Measurements from ENCODE around the gene TSSK2.
"Not testable (repeated sequence)": the region's sequence is repeated elsewhere in the genome, so short reads cannot be mapped to it uniquely, and the experiment has no call there.

The TSSK2 gene

GRCh38 chr22:19146215-19146968 lies 15.3 kb downstream of the TSSK2 start:
- no peak for DNase-seq

GRCh38 chr22:19147195-19147780 lies 16.2 kb downstream of the TSSK2 start:
- DNase-seq: no peak

- DNase-seq: no peak
Observed at GRCh38 chr22:19148417-19149046, 17.4 kb downstream of the TSSK2 start.

GRCh38 chr22:19149047-19149883 lies 18.2 kb downstream of the TSSK2 start:
- peak; percentile 53 to 63 for DNase-seq

GRCh38 chr22:19149991-19150390 lies 18.9 kb downstream of the TSSK2 start, which contains the start of gene GSC2:
Gene GSC2 (minus strand): TSS chr22:19150292. CDS start chr22:19150283, 9 bp downstream.
- no peak for DNase-seq

- no peak for DNase-seq
Observed at GRCh38 chr22:19150482-19151328, 19.6 kb downstream of the TSSK2 start.

- DNase-seq: no peak
Observed at GRCh38 chr22:19151329-19152191, 20.5 kb downstream of the TSSK2 start.

GRCh38 chr22:19152942-19153883 lies 22.1 kb downstream of the TSSK2 start:
- no peak for DNase-seq

GRCh38 chr22:19156109-19156508 lies 25.0 kb downstream of the TSSK2 start:
- DNase-seq: not testable (repeated sequence)

- not testable (repeated sequence) for DNase-seq
Observed at GRCh38 chr22:19158649-19159048, 27.5 kb downstream of the TSSK2 start.

GRCh38 chr22:19164425-19164824 lies 33.3 kb downstream of the TSSK2 start:
- DNase-seq: no peak

- no peak for DNase-seq
Observed at GRCh38 chr22:19166421-19166820, 35.3 kb downstream of the TSSK2 start.

GRCh38 chr22:19167106-19167869 lies 36.2 kb downstream of the TSSK2 start:
- no peak for DNase-seq

- no peak for DNase-seq
Observed at GRCh38 chr22:19168088-19168890, 37.2 kb downstream of the TSSK2 start.

GRCh38 chr22:19169002-19169946 lies 38.2 kb downstream of the TSSK2 start:
- DNase-seq: peak in 1 of 2 experiments; percentile 34

- no peak for DNase-seq
Observed at GRCh38 chr22:19169947-19170318, 38.8 kb downstream of the TSSK2 start.

Measured in activated T-cell treated with anti-CD3 and anti-CD28 coated beads, Interleukin-2, amount 50 U/mL, for 48 hours (primary cell).